H1 (cell line): ENCODE results near the gene LMX1B. TPM values are rescaled to one million over a fixed set of nuclear protein-coding genes. Genes with fewer than 3 reads are reported as not detected.

Experiments
- CTCF ChIA-PET: fragments of 300-600 bp; sonication (Branson Sonifier 250); formaldehyde crosslinking; loops from one replicate; lab custom pipeline; 2021; ENCODE audit not compliant: partially characterized antibody; lab: Charles Lee
- POLR2A ChIA-PET: fragments of 300-600 bp; sonication (Branson Sonifier 250); formaldehyde crosslinking; loops from one replicate; lab custom pipeline; 2021; ENCODE audit warnings: inconsistent platforms; ENCODE audit not compliant: partially characterized antibody; lab: Charles Lee
- DNase-seq, 2 experiments: peaks; one replicate each; pipeline versions ENCODE4 v3.0.0 to v3.0.0-alpha.2; 2010 to 2022; ENCODE audit warnings: low spot score in 2 of 2, low read depth in 1 of 2, mixed read lengths in 1 of 2
- FAIRE-seq: peaks from 2 replicates; lab custom pipeline; 2011; peaks lifted over from hg19 to GRCh38; lab: Jason Lieb, UNC
- H2AFZ ChIP-seq: 2 replicates; pipeline ENCODE4 v1.8.1; 2012; ENCODE audit warnings: low read length, inconsistent platforms
- H2AK5ac ChIP-seq: 2 replicates; pipeline ENCODE4 v1.6.1; 2013; ENCODE audit warnings: low read depth, low read length
- H2BK120ac ChIP-seq: replicated peaks from 2 replicates; pipeline ENCODE3; 2013; ENCODE audit warnings: low read depth, low read length, inconsistent platforms
- H2BK12ac ChIP-seq: 2 replicates; pipeline ENCODE4 v1.6.1; 2013; ENCODE audit warnings: low read depth, low read length
- H2BK15ac ChIP-seq: 2 replicates; pipeline ENCODE4 v1.6.1; 2013; ENCODE audit warnings: low read length
- H2BK20ac ChIP-seq: 2 replicates; pipeline ENCODE4 v1.6.1; 2013; ENCODE audit warnings: low read length
- H2BK5ac ChIP-seq: 2 replicates; pipeline ENCODE4 v1.6.1; 2013; ENCODE audit warnings: low read depth, low read length
- H3K14ac ChIP-seq: 2 replicates; pipeline ENCODE4 v1.6.1; 2013; ENCODE audit warnings: inconsistent platforms; ENCODE audit not compliant: insufficient read length
- H3K18ac ChIP-seq: 2 replicates; pipeline ENCODE4 v1.6.1; 2013; ENCODE audit warnings: low read length; ENCODE audit errors: extremely low read depth
- H3K23ac ChIP-seq: 2 replicates; pipeline ENCODE4 v1.6.1; 2013; ENCODE audit warnings: inconsistent platforms; ENCODE audit not compliant: insufficient read length
- H3K23me2 ChIP-seq: 2 replicates; pipeline ENCODE4 v1.6.1; 2013; ENCODE audit warnings: low read depth, low read length
- H3K27ac ChIP-seq: 2 replicates; pipeline ENCODE4 v1.6.1; 2011; ENCODE audit warnings: low read depth, low read length, inconsistent platforms
- H3K27me3 ChIP-seq, 4 experiments: replicated peaks in 1 of 4; 1 replicate in 1 of 4; 2 replicates in 3 of 4; pipeline versions ENCODE4 v1.6.1 to v1.8.1; 2011 to 2013; ENCODE audit warnings: low read length in 3 of 4, mild to moderate bottlenecking in 3 of 4, inconsistent platforms in 2 of 4, mixed read lengths in 2 of 4, moderate library complexity in 1 of 4; ENCODE audit not compliant: control insufficient read depth in 3 of 4, insufficient read depth in 3 of 4; ENCODE audit errors: extremely low read depth in 1 of 4
- H3K36me3 ChIP-seq, 4 experiments: 2 replicates each; pipeline versions ENCODE4 v1.6.1 to v1.8.1; 2011 to 2013; ENCODE audit warnings: mild to moderate bottlenecking in 4 of 4, low read length in 3 of 4, moderate library complexity in 2 of 4, control low read depth in 1 of 4, inconsistent platforms in 1 of 4; ENCODE audit not compliant: insufficient read depth in 4 of 4, control insufficient read depth in 2 of 4
- H3K4ac ChIP-seq: replicated peaks from 2 replicates; pipeline ENCODE3; 2013; ENCODE audit warnings: low read length, low read depth, mixed read lengths, inconsistent platforms; ENCODE audit not compliant: insufficient read length
- H3K4me1 ChIP-seq, 4 experiments: replicated peaks in 1 of 4; 1 replicate in 1 of 4; 2 replicates in 3 of 4; pipeline versions ENCODE4 v1.6.1 to v1.8.1; 2011 to 2013; ENCODE audit warnings: low read length in 3 of 4, inconsistent platforms in 2 of 4, mixed read lengths in 1 of 4; ENCODE audit not compliant: insufficient read depth in 4 of 4, control insufficient read depth in 3 of 4
- H3K4me2 ChIP-seq, 2 experiments: 2 replicates each; pipeline versions ENCODE4 v1.6.1 to v1.8.1; 2011 to 2013; ENCODE audit warnings: low read depth in 2 of 2, low read length in 2 of 2, control low read depth in 1 of 2, inconsistent platforms in 1 of 2, mild to moderate bottlenecking in 1 of 2; ENCODE audit not compliant: insufficient read depth in 1 of 2
- H3K4me3 ChIP-seq, 4 experiments: fragments of 200-600, 300-600 bp in 1 of 4; sonication (generic), shearing (Covaris generic), sonication (Bioruptor Twin) in 1 of 4; 2 replicates each; pipeline versions ENCODE4 v1.5.1 to v1.8.1; 2011 to 2016; ENCODE audit warnings: low read length in 4 of 4, low read depth in 3 of 4, control low read depth in 2 of 4, inconsistent platforms in 2 of 4, mild to moderate bottlenecking in 2 of 4, mixed read lengths in 1 of 4, moderate library complexity in 1 of 4; ENCODE audit not compliant: insufficient read depth in 2 of 4; ENCODE audit errors: extremely low read depth in 1 of 4
- H3K56ac ChIP-seq: replicated peaks from 2 replicates; pipeline ENCODE3; 2013; ENCODE audit warnings: low read depth, mild to moderate bottlenecking, mixed read lengths, low read length, inconsistent platforms; ENCODE audit not compliant: insufficient read length
- H3K79me1 ChIP-seq: 2 replicates; pipeline ENCODE4 v1.6.1; 2013; ENCODE audit warnings: low read depth, low read length, control low read depth
- H3K79me2 ChIP-seq, 2 experiments: 2 replicates each; pipeline versions ENCODE4 v1.6.1 to v1.8.1; 2012 to 2013; ENCODE audit warnings: low read length in 2 of 2, mild to moderate bottlenecking in 2 of 2, inconsistent platforms in 1 of 2; ENCODE audit not compliant: insufficient read depth in 2 of 2, control insufficient read depth in 1 of 2
- H3K9ac ChIP-seq, 4 experiments: replicated peaks in 1 of 4; 1 replicate in 1 of 4; 2 replicates in 3 of 4; pipeline versions ENCODE4 v1.6.1 to v1.8.1; 2011 to 2013; ENCODE audit warnings: low read depth in 3 of 4, low read length in 3 of 4, control low read depth in 2 of 4, mild to moderate bottlenecking in 2 of 4, moderate library complexity in 2 of 4, inconsistent platforms in 1 of 4; ENCODE audit errors: extremely low read depth in 1 of 4
- H3K9me3 ChIP-seq, 2 experiments: 2 replicates each; pipeline versions ENCODE4 v1.6.1 to v1.8.1; 2012 to 2013; ENCODE audit warnings: mild to moderate bottlenecking in 2 of 2, moderate library complexity in 2 of 2, control low read depth in 1 of 2, inconsistent platforms in 1 of 2, low read depth in 1 of 2, low read length in 1 of 2, mixed read lengths in 1 of 2; ENCODE audit not compliant: insufficient read depth in 2 of 2
- H4K20me1 ChIP-seq, 2 experiments: replicated peaks in 1 of 2; 2 replicates each; pipeline versions ENCODE3 to v1.8.1; 2011 to 2013; ENCODE audit warnings: inconsistent platforms in 2 of 2, low read length in 2 of 2, mild to moderate bottlenecking in 1 of 2; ENCODE audit not compliant: insufficient read depth in 2 of 2, control insufficient read depth in 1 of 2
- H4K5ac ChIP-seq: 2 replicates; pipeline ENCODE4 v1.6.1; 2013; ENCODE audit warnings: low read length, low read depth, mixed read lengths, inconsistent platforms; ENCODE audit not compliant: insufficient read length
- H4K8ac ChIP-seq: 2 replicates; pipeline ENCODE4 v1.8.0; 2013; ENCODE audit warnings: mild to moderate bottlenecking, moderate library complexity, low read length, inconsistent platforms; ENCODE audit not compliant: insufficient read depth; ENCODE audit errors: extremely low read depth
- H4K91ac ChIP-seq: replicated peaks from 2 replicates; pipeline ENCODE3; 2013; ENCODE audit warnings: low read length, mixed read lengths, inconsistent platforms; ENCODE audit not compliant: insufficient read length
- CEBPB ChIP-seq: IDR thresholded peaks from 2 replicates; pipeline ENCODE4 v1.6.1; 2012; ENCODE audit warnings: low read depth, low read length
- EGR1 ChIP-seq: IDR thresholded peaks from 2 replicates; pipeline ENCODE4 v1.6.1; 2011; ENCODE audit warnings: low read depth, low read length, borderline replicate concordance
- SIRT6 ChIP-seq: IDR thresholded peaks from one replicate; pipeline ENCODE4 v1.7.1; 2012; ENCODE audit warnings: low read length, inconsistent platforms
- WGBS, 2 experiments: shearing (Covaris generic) in 1 of 2; methylation state at CpG; one replicate each; pipeline versions ENCODE4 v1.1.6 to v1.1.7; 2013 to 2015; ENCODE audit warnings: low lambda C conversion rate in 2 of 2, mixed read lengths in 2 of 2, inconsistent platforms in 1 of 2, low coverage in 1 of 2, missing lambda C conversion rate in 1 of 2; ENCODE audit not compliant: insufficient replicate concordance in 2 of 2, insufficient coverage in 1 of 2, insufficient read length in 1 of 2; ENCODE audit errors: extremely low coverage in 1 of 2, missing lambda C conversion rate in 1 of 2; 5-methylcytosine and 5-hydroxymethylcytosine counted together
- polyA plus RNA-seq, 7 experiments: library from polyadenylated mRNA; depleted of rRNA in 3 of 7; stranded (reverse) in 5 of 7; unstranded in 2 of 7; fragments of >200 nt in 5 of 7; fragments of 200-250 nt in 2 of 7; gene quantifications; 1 replicate in 5 of 7; 2 replicates in 1 of 7; 4 replicates in 1 of 7; pipeline versions ENCODE4 v1.2.1 to v1.2.3, GENCODE V29; 2011 to 2013; ENCODE audit warnings: missing spikeins in 2 of 7, mixed read lengths in 2 of 7
- total RNA-seq: library from RNA; stranded (reverse); fragmentation: NEBNext Ultra II Directional; extraction: Animal tissue kit (Norgen Biotek cat#: 25700); gene quantifications from 2 replicates; pipeline ENCODE4 v1.2.1, GENCODE V29; 2021

Gene LMX1B
- total and polyA plus RNA-seq, 2 of the 8 experiments (the other 6 are each of a cell fraction or from before 2014, with no cell fraction given) = 0.09 to 0.37 TPM

GRCh38 chr9:126592461-126592860 lies 21.3 kb upstream of the LMX1B start:
- no peaks in the 10 kb centered on the region for H3K79me1 ChIP-seq
- H2BK15ac ChIP-seq = no peak overlapping the region
- no peaks in the 10 kb centered on the region for H4K20me1 ChIP-seq
- H3K4me2 ChIP-seq = no peak overlapping the region
- no peak overlapping the region for H2AFZ ChIP-seq
- H3K4me3 ChIP-seq = no peak overlapping the region
- no peaks in the 10 kb centered on the region for H3K36me3 ChIP-seq
- no peaks in the 10 kb centered on the region for H3K79me2 ChIP-seq
- peaks cover 0 to 6% (median under 1%) of the 10 kb centered on the region in 4 experiments; a peak in 1 of 7 replicates for H3K4me1 ChIP-seq
- DNase-seq (no peak), FAIRE-seq (no peak)
- H3K14ac ChIP-seq = no peak overlapping the region
- H3K9me3 ChIP-seq = no peaks in the 10 kb centered on the region
- no peaks in the 10 kb centered on the region for H3K23me2 ChIP-seq
- H3K27me3 ChIP-seq = no peaks in the 10 kb centered on the region; a peak in 1 of 7 replicates
- no peak overlapping the region for H4K5ac ChIP-seq
- H2BK20ac ChIP-seq = no peak overlapping the region
- POLR2A ChIA-PET = no interaction called here
- CTCF ChIA-PET = interaction anchor here (1.2 to 2.8 kb wide), 6 partner anchors 11 to 111 kb away, joined by 3 to 8 read pairs (median 6); no protein-coding TSS in a partner anchor
- H4K8ac ChIP-seq = no peak overlapping the region
- H3K4ac ChIP-seq = no peak overlapping the region
- H2BK5ac ChIP-seq = no peak overlapping the region
- H4K91ac ChIP-seq = no peak overlapping the region
- no peak overlapping the region for H3K27ac ChIP-seq
- TF ChIP-seq CEBPB (peak; percentile 89), EGR1 (no peak), SIRT6 (no peak)
- TF ChIP-seq, all 59 proteins: peak for 1
- WGBS, 2 experiments = 73% methylated on average over 8 of the region's 8 CpGs; no CpG with 5 or more reads in 1 of the 2 experiments
- Histone ChIP-seq H2BK120ac (no peak overlapping the region), H3K23ac (no peak overlapping the region), H3K9ac (no peak overlapping the region), H3K18ac (no peak overlapping the region), H2AK5ac (no peak overlapping the region), H3K56ac (no peak overlapping the region), H2BK12ac (no peak overlapping the region)
